ENCODE results near the gene PCDHA8. TPM values are rescaled to one million over a fixed set of nuclear protein-coding genes. Genes with fewer than 3 reads are reported as not detected.
"Not testable (repeated sequence)": the region's sequence is repeated elsewhere in the genome, so short reads cannot be mapped to it uniquely, and the experiment has no call there.

PCDHA8 gene
- total and polyA plus RNA-seq, 11 donors: 0.08 to 0.32 (median 0.12) TPM; not detected in 7

- intact Hi-C loops (cut with DNase I): loop anchor here in 2 of 10 donors (10.0 kb wide), 1 partner anchor 242 kb away; no protein-coding TSS in a partner anchor
These were observed 38.2 kb upstream of the PCDHA8 start for GRCh38 chr5:140802781-140803271.

GRCh38 chr5:140806834-140807775, 33.9 kb upstream of the PCDHA8 start, which contains the start of gene PCDHA4:
Gene PCDHA4 (plus strand): TSS chr5:140807068.
- Histone ChIP-seq H3K4me1 (no peaks in the 10 kb centered on the region), H3K9me3 (peaks cover 0 to 58% (median 15%) of the 10 kb centered on the region in 12 donors), H3K36me3 (no peaks in the 10 kb centered on the region), H3K27me3 (peaks cover 0 to 37% (median 6%) of the 10 kb centered on the region in 9 donors), H3K4me3 (peak within 1 kb of the TSS in 10 of 12 donors; percentile 23 to 56 (median 37)), H3K27ac (no peak within 1 kb of the TSS)
- 14 to 18% (median 16%) methylated on average over 25 to 45 of the region's 47 CpGs for WGBS, 4 donors
- intact Hi-C loops (cut with DNase I): loop anchor here in 3 of 10 donors (5.0 to 10.0 kb wide), 2 partner anchors 235 to 238 kb away; no protein-coding TSS in a partner anchor
- DNase-seq: no peak
- TF ChIP-seq POLR2A (IDR thresholded peaks at IDR 0.05): no peak
- TF ChIP-seq CTCF (IDR thresholded peaks at IDR 0.05): peak in 9 of 12 donors; percentile 14 to 50 (median 33)
- ATAC-seq: peak in 2 of 4 donors; percentile 52

More at GRCh38 chr5:140802781-140803271, 38.2 kb upstream of the PCDHA8 start:
- ATAC-seq (no peak), DNase-seq (peak in 1 of 5 donors; percentile 55)
- peaks cover 0 to 60% (median 17%) of the 10 kb centered on the region in 12 donors for H3K9me3 ChIP-seq
- H3K36me3 ChIP-seq: no peaks in the 10 kb centered on the region
- TF ChIP-seq POLR2A (IDR thresholded peaks at IDR 0.05): no peak
- TF ChIP-seq CTCF (IDR thresholded peaks at IDR 0.05): no peak
- no peak overlapping the region for H3K27ac ChIP-seq
- no peaks in the 10 kb centered on the region for H3K4me1 ChIP-seq
- WGBS, 4 donors: 32 to 47% (median 43%) methylated on average over 24 to 53 of the region's 53 CpGs
- peaks cover 0 to 38% (median 6%) of the 10 kb centered on the region in 9 donors for H3K27me3 ChIP-seq
- no peak overlapping the region for H3K4me3 ChIP-seq

GRCh38 chr5:140808241-140808888, 32.6 kb upstream of the PCDHA8 start:
- not testable (repeated sequence) for DNase-seq, H3K4me3 ChIP-seq, H3K36me3 ChIP-seq, ATAC-seq, H3K4me1 ChIP-seq, H3K27ac ChIP-seq
- Histone ChIP-seq H3K27me3 (peaks cover 0 to 24% (median 0%) of the 10 kb centered on the region in 9 donors), H3K9me3 (peaks cover 0 to 46% (median 9%) of the 10 kb centered on the region in 12 donors)
- intact Hi-C loops (cut with DNase I): loop anchor here in 3 of 10 donors (5.0 to 10.0 kb wide), 2 partner anchors 234 to 236 kb away; no protein-coding TSS in a partner anchor
- 50 to 73% (median 60%) methylated on average over 34 to 62 of the region's 62 CpGs for whole genome bisulfite sequencing, 4 donors

- no peak overlapping the region for H3K27ac ChIP-seq
- H3K9me3 ChIP-seq: peaks cover 0 to 44% (median 9%) of the 10 kb centered on the region in 12 donors
- no peaks in the 10 kb centered on the region for H3K36me3 ChIP-seq
- no peak for ATAC-seq
- intact Hi-C loops (cut with DNase I): loop anchor here in 3 of 10 donors (5.0 to 10.0 kb wide), 2 partner anchors 233 to 236 kb away; no protein-coding TSS in a partner anchor
- whole genome bisulfite sequencing, 4 donors: 59 to 76% (median 66%) methylated on average over 21 to 43 of the region's 43 CpGs
- peak in 1 of 5 donors; percentile 51 for DNase-seq
- TF ChIP-seq POLR2A (IDR thresholded peaks at IDR 0.05) (no peak), CTCF (IDR thresholded peaks at IDR 0.05) (no peak)
- peaks cover 0 to 22% (median 0%) of the 10 kb centered on the region in 9 donors for H3K27me3 ChIP-seq
- H3K4me1 ChIP-seq: no peaks in the 10 kb centered on the region
- no peak overlapping the region for H3K4me3 ChIP-seq
These were observed 32.1 kb upstream of the PCDHA8 start for GRCh38 chr5:140808889-140809291.
